Subcutaneous abdominal adipose tissue (tissue), 5 donors: ENCODE measurements around the gene DENND1A.
"Not testable (repeated sequence)": the region's sequence is repeated elsewhere in the genome, so short reads cannot be mapped to it uniquely, and the experiment has no call there.

Source experiments
- H3K27ac ChIP-seq: one replicate; pipeline ENCODE4 v1.7.0; 2013; ENCODE audit warnings: low read depth, mild to moderate bottlenecking, inconsistent platforms, low read length, moderate library complexity
- H3K27me3 ChIP-seq, 5 donors: one replicate each; pipeline ENCODE4 v1.7.0; 2013; ENCODE audit warnings: low read length in 5 of 5, inconsistent platforms in 1 of 5; ENCODE audit not compliant: control insufficient read depth in 5 of 5, insufficient read depth in 4 of 5
- H3K36me3 ChIP-seq, 5 donors: one replicate each; pipeline ENCODE4 v1.7.0; 2013; ENCODE audit warnings: low read length in 5 of 5; ENCODE audit not compliant: control insufficient read depth in 5 of 5, insufficient read depth in 5 of 5
- H3K4me1 ChIP-seq, 5 donors: one replicate each; pipeline ENCODE4 v1.7.0; 2013; ENCODE audit warnings: low read length in 5 of 5, mild to moderate bottlenecking in 3 of 5, moderate library complexity in 1 of 5; ENCODE audit not compliant: control insufficient read depth in 5 of 5, insufficient read depth in 5 of 5
- H3K4me3 ChIP-seq, 5 donors: one replicate each; pipeline ENCODE4 v1.7.0; 2013; ENCODE audit warnings: low read length in 5 of 5, low read depth in 1 of 5
- H3K9ac ChIP-seq, 5 donors: one replicate each; pipeline ENCODE4 v1.7.0; 2013; ENCODE audit warnings: low read length in 5 of 5, mild to moderate bottlenecking in 4 of 5, moderate library complexity in 3 of 5
- H3K9me3 ChIP-seq, 5 donors: one replicate each; pipeline ENCODE4 v1.7.0; 2013; ENCODE audit warnings: low read length in 5 of 5; ENCODE audit not compliant: control insufficient read depth in 5 of 5
- donor health status: healthy.
- donor health status: healthy.
- donor health status: healthy.
- donor health status: healthy.
- donor health status: healthy.

The DENND1A gene

DNA sequence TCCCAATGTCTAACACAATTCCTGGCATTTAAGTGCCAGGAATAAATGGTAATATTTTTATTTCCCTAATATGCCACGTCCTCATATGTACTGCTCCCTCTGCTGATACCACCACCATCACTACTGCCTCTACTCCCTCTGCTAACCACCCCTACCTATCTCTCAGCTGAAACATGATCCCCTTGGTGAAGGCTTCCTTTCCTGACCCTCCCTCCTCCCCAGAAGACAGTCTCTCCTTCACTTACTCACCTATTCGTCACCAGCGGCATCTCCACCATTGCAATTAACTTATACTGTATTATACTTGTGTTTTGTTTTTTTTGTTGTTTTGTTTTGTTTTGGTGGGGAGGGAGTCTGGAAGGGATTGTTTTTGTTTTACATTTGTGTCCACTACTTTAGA lies 4.8 kb downstream of the DENND1A start:
- Histone ChIP-seq H3K36me3 (no peaks in the 10 kb centered on the region), H3K4me3 (no peak overlapping the region), H3K27me3 (no peaks in the 10 kb centered on the region), H3K4me1 (peaks cover 0 to 42% (median 26%) of the 10 kb centered on the region in 5 donors), H3K27ac (no peak overlapping the region), H3K9ac (no peak overlapping the region), H3K9me3 (no peaks in the 10 kb centered on the region)

DNA sequence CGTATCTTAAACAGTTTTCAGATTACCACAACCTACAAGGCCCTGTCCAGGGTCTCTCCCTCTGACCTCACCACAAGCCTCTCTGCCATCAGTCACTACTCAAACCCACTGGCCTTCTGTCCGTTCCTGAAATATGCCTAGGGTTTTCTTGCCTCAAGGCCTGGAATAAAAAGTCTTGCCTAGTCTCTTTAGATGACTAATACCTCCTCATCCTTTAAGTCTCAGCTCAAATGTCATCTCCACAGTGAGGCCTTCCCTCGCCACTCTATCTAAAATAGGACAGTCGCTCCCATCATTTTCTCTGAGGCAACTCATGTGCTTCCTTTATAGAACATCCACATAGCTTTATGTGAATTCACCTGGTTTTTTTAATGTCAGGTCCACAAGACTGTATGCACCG lies 5.2 kb downstream of the DENND1A start:
- Histone ChIP-seq H3K36me3 (no peaks in the 10 kb centered on the region), H3K4me3 (no peak overlapping the region), H3K9ac (no peak overlapping the region), H3K4me1 (peaks cover 0 to 41% (median 25%) of the 10 kb centered on the region in 5 donors), H3K27ac (no peak overlapping the region), H3K27me3 (no peaks in the 10 kb centered on the region), H3K9me3 (no peaks in the 10 kb centered on the region)

DNA sequence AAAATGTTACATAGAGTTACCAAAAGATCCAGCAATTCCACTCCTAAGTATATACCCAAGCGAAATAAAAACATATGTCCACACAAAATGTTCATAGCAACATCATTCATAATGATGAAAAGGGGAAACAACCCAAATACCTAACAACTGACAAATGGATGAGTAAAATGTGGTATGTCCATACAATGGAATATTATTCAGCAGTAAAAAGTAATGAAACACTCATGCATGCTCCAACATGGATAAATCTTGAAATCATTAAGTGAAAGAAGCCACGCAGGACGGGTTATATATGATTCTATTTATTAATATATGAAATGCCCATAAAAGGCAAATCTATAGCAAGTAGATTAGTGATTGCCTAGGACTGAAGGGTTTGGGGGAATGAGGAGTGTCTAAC lies 6.0 kb downstream of the DENND1A start:
- H3K9me3 ChIP-seq, result no peaks in the 10 kb centered on the region
- H3K27me3 ChIP-seq, result no peaks in the 10 kb centered on the region
- H3K27ac ChIP-seq, result no peak overlapping the region
- no peaks in the 10 kb centered on the region for H3K36me3 ChIP-seq
- no peak overlapping the region for H3K9ac ChIP-seq
- peaks cover 0 to 36% (median 20%) of the 10 kb centered on the region in 5 donors for H3K4me1 ChIP-seq
- no peak overlapping the region for H3K4me3 ChIP-seq

DNA sequence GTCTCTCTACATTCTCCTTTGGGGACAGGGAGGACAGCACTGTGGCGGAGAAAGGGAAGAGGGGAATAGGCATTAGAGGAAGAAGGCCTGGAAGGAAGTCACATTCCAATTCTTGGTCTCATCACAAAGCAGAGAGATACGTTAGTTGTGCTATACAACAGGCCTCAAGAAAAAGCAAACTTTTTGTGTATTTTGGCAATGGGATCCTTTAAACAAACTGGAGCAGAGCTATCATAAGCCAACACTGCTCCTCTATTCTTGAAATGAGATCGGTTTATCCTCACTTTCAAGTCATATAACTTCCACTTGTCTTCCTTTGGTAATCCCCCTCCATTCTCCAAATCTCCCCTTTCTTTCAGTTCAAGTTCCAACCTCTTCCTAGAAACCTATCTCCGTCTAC lies 6.5 kb downstream of the DENND1A start:
- no peak overlapping the region for H3K27ac ChIP-seq
- H3K9ac ChIP-seq, result no peak overlapping the region
- H3K27me3 ChIP-seq, result no peaks in the 10 kb centered on the region
- no peaks in the 10 kb centered on the region for H3K9me3 ChIP-seq
- peaks cover 0 to 31% (median 15%) of the 10 kb centered on the region in 5 donors for H3K4me1 ChIP-seq
- no peaks in the 10 kb centered on the region for H3K36me3 ChIP-seq
- no peak overlapping the region for H3K4me3 ChIP-seq

DNA sequence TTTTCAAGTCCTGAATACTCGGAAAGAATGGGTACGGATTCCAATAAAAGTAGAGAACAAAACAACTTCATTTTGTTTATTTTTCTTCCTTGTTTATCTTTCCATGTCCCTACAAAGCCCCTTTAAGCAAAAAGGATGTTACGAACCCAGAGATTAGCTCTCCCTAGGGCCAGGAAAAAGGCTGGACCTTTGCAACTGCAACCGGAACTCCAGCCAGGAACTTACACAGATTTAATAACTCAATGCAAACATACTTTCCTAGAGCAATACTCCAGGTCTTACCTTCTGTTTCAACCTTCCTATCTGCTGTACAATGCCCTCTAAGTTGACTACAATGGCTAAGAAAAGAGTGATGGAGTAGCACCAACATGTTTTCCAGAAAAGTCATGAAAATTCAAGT lies 7.0 kb downstream of the DENND1A start:
- Histone ChIP-seq H3K4me1 (peaks cover 0 to 26% (median 11%) of the 10 kb centered on the region in 5 donors), H3K9ac (no peak overlapping the region), H3K27ac (no peak overlapping the region)

DNA sequence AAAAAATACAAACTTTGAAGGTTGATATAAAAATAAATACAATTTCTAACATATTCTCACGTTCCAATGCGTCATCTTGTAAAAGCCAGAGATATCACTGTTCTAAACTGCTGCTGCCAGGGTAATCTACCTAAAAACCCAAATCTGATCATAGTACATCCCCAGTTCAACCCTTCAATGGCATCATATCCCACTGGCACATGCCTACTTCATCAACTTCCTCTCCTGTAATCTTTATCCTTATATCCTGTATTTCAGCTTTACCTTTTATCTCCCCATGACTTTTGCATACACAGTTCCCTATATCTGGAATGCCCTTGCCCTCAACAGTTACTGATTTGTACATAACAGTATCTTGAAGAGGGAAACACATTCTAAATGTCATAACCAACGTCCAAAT lies 7.5 kb downstream of the DENND1A start:
- Histone ChIP-seq H3K9ac (no peak overlapping the region), H3K4me3 (no peak overlapping the region), H3K9me3 (no peaks in the 10 kb centered on the region), H3K36me3 (no peaks in the 10 kb centered on the region), H3K27ac (no peak overlapping the region), H3K4me1 (peaks cover 0 to 21% (median 7%) of the 10 kb centered on the region in 5 donors), H3K27me3 (no peaks in the 10 kb centered on the region)

More for the DNA sequence above, 7.0 kb downstream of the DENND1A start:
- H3K36me3 ChIP-seq, result no peaks in the 10 kb centered on the region
- H3K27me3 ChIP-seq, result no peaks in the 10 kb centered on the region
- no peak overlapping the region for H3K4me3 ChIP-seq
- H3K9me3 ChIP-seq, result no peaks in the 10 kb centered on the region

DNA sequence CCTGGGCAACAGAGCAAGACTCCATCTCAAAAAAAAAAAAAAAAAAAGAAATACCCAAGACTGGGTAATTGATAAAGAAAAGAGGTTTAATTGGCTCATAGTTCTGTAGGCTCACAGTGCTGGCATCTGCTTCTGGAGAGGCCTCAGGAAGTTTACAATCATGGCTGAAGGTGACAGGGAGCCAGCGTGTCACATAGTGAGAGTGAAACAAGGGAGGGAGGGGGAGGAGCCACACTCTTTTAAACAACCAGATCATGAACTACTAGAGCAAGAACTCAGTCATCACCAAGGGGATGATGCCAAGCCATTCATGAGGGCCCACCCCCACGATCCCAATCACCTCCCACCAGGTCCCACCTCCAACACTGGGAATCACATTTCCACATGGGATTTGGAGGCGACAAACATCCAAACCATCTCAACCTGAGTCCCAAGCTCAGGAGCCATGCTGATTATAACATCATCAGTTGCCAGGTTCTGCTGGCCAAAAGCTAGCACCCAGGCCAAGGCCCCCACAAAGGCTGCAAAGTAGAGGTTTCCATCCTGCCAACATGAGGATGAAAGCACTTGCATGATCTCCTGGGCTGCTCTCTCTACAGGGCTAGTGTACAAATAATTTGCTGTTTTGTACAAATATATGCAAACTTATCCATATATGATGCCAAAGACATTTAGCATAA lies 15.3 kb downstream of the DENND1A start:
- Histone ChIP-seq H3K36me3 (no peaks in the 10 kb centered on the region), H3K9ac (no peak overlapping the region), H3K4me3 (no peak overlapping the region), H3K9me3 (no peaks in the 10 kb centered on the region), H3K27me3 (no peaks in the 10 kb centered on the region), H3K4me1 (peaks cover 0 to 6% (median 0%) of the 10 kb centered on the region in 5 donors), H3K27ac (no peak overlapping the region)

DNA sequence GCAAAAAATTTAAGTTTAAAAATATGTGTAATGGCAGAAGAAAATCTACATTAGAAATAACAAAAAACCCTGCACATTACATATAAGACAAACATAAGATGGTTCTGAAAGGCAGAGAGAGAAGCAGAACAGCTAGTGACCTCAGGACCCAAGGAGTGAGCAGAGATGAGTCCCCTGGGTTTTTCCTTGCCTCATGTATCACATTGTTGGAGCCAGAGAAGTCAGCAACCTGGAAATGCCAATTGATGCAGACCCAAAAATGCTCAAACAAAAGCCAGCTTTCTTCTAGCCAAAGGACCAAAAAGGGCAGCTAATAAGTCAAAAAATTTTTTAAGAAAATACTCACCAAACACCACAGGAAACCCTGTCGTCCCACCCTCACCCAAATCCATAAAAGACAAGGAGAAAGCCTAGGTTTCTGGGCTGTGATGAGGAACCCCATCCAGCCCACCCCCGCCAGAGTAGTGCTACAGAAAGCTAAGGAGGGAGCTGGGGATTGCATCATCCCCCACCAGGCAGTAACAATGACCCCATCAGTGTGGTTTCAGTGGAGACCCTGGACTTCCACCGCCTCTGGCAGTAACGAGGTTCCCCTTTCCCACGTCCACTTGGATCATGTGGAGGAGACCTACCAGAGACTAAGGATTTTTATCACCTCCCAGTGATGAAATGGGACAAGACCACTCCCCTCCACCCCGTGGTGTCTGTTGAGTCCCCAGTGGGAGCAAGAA lies 17.6 kb downstream of the DENND1A start:
- no peaks in the 10 kb centered on the region for H3K36me3 ChIP-seq
- no peak overlapping the region for H3K27ac ChIP-seq
- H3K4me3 ChIP-seq, result no peak overlapping the region
- no peaks in the 10 kb centered on the region for H3K9me3 ChIP-seq
- no peaks in the 10 kb centered on the region for H3K27me3 ChIP-seq
- H3K9ac ChIP-seq, result no peak overlapping the region
- peaks cover 0 to 6% (median 0%) of the 10 kb centered on the region in 5 donors for H3K4me1 ChIP-seq

DNA sequence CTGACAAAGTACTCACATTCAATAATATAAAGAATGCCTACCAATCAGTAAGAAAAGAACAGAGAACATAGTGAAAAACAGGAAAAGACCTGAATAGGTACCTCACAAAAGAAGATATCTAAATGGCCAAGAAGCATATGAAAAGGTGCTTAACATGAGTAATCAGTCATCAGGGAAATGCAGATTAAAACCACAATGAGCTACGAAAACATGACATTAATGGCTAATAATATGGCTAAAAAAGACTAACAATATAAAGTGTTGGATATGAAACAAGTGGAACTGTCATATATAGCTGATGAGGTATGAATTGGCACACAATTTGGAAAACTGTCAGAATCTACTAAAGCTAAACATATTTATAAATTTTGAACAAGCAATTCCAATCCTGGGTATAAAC lies 18.9 kb downstream of the DENND1A start:
- no peak overlapping the region for H3K27ac ChIP-seq
- no peaks in the 10 kb centered on the region for H3K27me3 ChIP-seq
- H3K4me1 ChIP-seq, result peaks cover 0 to 6% (median 0%) of the 10 kb centered on the region in 5 donors
- H3K9me3 ChIP-seq, result no peaks in the 10 kb centered on the region
- H3K36me3 ChIP-seq, result no peaks in the 10 kb centered on the region
- no peak overlapping the region for H3K9ac ChIP-seq
- no peak overlapping the region for H3K4me3 ChIP-seq

DNA sequence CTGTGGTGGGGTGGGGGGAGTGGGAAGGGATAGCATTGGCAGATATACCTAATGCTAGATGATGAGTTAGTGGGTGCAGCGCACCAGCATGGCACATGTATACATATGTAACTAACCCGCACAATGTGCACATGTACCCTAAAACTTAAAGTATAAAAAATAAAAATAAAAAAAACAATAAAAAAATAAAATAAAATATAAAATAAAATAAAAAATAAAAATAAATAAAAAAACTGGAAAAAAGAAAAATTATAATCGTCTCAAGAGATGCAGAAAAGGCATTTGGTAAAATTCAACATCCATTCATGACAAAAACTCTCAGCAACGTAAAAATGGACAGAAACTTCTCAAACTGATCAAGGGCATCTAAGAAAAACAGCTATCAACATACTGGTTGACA lies 20.7 kb downstream of the DENND1A start:
- not testable (repeated sequence) for H3K4me3 ChIP-seq, H3K36me3 ChIP-seq, H3K27ac ChIP-seq, H3K27me3 ChIP-seq, H3K9ac ChIP-seq, H3K9me3 ChIP-seq, H3K4me1 ChIP-seq
